IPS-15b (cell line): Measurements from ENCODE around the gene LRRC27.

Experiments used
- H3K27me3 ChIP-seq: one replicate; pipeline ENCODE4 v1.6.1; 2013; ENCODE audit warnings: low read length; ENCODE audit not compliant: control insufficient read depth, insufficient read depth
- H3K36me3 ChIP-seq: one replicate; pipeline ENCODE4 v1.6.1; 2013; ENCODE audit warnings: low read length; ENCODE audit not compliant: control insufficient read depth, insufficient read depth
- H3K4me1 ChIP-seq: one replicate; pipeline ENCODE4 v1.6.1; 2013; ENCODE audit warnings: mild to moderate bottlenecking, low read length; ENCODE audit not compliant: control insufficient read depth, insufficient read depth
- H3K4me3 ChIP-seq: one replicate; pipeline ENCODE4 v1.5.1; 2013; ENCODE audit warnings: low read depth, low read length
- H3K9ac ChIP-seq: one replicate; pipeline ENCODE4 v1.6.1; 2013; ENCODE audit warnings: low read depth, mild to moderate bottlenecking, low read length
- H3K9me3 ChIP-seq: one replicate; pipeline ENCODE4 v1.6.1; 2013; ENCODE audit warnings: mild to moderate bottlenecking, low read length; ENCODE audit not compliant: control insufficient read depth, insufficient read depth

Gene LRRC27

DNA sequence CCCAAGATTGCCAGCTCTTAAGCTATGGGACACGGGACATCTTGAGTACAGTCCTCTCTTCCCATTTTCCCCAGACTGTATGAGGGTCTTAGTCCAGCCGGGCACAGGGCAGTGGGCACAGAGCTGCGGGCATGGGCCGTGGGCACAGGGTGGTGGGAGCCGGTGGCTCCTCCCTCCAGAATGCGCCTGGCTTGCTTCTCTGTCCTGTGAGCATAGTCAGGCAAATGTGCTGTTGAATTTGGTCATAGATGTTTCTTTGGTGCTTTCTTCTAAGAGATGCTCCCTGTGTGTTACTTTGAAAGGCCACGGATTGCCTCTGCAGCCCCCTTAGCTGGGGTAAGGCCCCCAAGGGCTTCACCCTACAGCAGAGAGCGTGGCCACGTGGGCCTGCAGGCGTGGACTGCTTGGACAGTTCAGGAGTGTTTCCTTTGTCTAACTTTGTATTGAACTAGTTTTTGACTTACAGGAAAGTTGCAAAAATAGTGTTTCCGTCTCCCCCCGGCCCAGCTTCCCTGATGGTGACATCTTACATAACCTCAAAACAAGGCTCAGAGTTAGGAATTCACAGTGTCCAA is 24.7 kb downstream of the LRRC27 start:
- Histone ChIP-seq H3K36me3 (no peaks in the 10 kb centered on the region), H3K27me3 (no peaks in the 10 kb centered on the region), H3K9me3 (no peaks in the 10 kb centered on the region), H3K4me3 (no peak overlapping the region), H3K4me1 (no peaks in the 10 kb centered on the region), H3K9ac (no peak overlapping the region)

- Histone ChIP-seq H3K36me3 (no peaks in the 10 kb centered on the region), H3K27me3 (no peaks in the 10 kb centered on the region), H3K9me3 (no peaks in the 10 kb centered on the region), H3K4me3 (no peak overlapping the region), H3K9ac (no peak overlapping the region), H3K4me1 (no peaks in the 10 kb centered on the region)
These were observed 25.5 kb downstream of the LRRC27 start for GRCh38 chr10:132357286-132358058.

DNA sequence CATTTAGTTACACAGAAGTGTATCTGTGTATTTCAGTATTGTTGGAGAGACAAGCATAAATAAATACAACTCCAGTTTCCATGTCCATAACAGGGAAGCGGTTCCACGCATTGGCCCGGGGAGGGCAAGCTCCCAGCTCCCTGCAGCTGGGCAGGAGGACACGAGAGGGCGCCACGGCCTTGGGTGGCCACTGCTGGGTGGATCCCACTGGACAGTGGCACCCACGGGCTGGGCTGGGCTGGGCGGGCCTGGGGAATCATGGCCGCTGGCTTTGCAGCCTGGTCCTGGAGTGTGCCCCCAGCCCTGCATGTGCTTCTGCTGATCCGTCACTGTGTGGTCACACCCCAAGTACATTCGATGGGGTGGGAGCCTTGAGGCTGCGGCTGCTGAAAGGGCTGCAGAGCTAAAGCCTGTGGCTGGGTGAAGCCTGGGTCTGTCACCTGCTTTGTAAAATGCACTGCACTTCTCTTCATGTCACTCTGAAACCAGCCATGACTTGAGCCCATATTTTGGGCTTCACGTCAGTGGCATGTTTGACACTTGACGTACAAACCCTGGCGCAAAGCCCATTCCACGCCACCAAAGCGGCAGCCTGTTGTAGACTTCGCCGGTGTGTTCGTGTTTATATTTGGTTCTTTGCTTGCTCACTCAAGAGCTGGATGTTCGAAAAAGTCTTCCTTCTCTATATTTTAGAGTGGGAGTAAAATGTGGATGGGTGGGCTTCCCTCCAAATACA is 27.5 kb downstream of the LRRC27 start:
- H3K27me3 ChIP-seq, result no peaks in the 10 kb centered on the region
- no peaks in the 10 kb centered on the region for H3K4me1 ChIP-seq
- no peaks in the 10 kb centered on the region for H3K9me3 ChIP-seq
- no peaks in the 10 kb centered on the region for H3K36me3 ChIP-seq
- no peak overlapping the region for H3K4me3 ChIP-seq
- H3K9ac ChIP-seq, result no peak overlapping the region

DNA sequence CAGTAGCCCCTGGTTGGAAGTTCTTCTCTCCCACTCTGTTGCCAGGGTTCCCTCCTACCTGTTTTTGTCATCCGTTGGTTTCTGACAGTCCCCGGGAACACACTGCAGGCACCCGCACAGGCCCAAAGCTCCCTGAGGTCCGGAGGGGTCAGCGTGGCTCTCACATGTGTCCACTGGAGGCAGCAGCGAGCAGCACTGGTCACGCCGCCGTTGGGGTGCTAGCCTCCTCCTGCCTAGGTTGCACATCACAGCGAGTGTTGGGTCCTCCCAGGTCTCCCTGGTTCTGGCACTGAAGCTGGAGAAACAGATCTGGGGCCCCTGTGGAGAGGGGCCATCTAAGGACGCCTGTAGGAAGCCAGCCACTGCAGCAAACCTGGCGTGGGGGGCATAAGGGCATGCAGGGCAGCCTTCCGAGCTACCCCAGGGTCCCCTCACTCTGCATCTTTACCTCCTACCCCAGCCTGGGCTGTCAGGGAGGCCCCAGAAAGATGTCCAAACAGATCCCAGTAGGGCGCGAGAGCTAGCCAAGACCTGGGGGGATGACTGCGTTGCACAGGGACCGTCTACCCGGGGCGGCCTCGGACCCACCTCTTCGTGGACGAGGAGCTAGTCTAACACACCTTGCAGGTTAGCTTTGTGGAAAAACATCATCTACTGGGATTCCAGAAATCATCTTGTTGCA is 28.9 kb downstream of the LRRC27 start:
- no peaks in the 10 kb centered on the region for H3K36me3 ChIP-seq
- H3K27me3 ChIP-seq, result no peaks in the 10 kb centered on the region
- H3K9me3 ChIP-seq, result no peaks in the 10 kb centered on the region
- H3K9ac ChIP-seq, result no peak overlapping the region
- no peak overlapping the region for H3K4me3 ChIP-seq
- no peaks in the 10 kb centered on the region for H3K4me1 ChIP-seq

GRCh38 chr10:132361581-132362101 is 29.6 kb downstream of the LRRC27 start:
- H3K9me3 ChIP-seq, result no peaks in the 10 kb centered on the region
- H3K4me1 ChIP-seq, result no peaks in the 10 kb centered on the region
- H3K9ac ChIP-seq, result no peak overlapping the region
- no peaks in the 10 kb centered on the region for H3K36me3 ChIP-seq
- H3K4me3 ChIP-seq, result no peak overlapping the region
- H3K27me3 ChIP-seq, result no peaks in the 10 kb centered on the region

GRCh38 chr10:132362151-132362611 is 30.2 kb downstream of the LRRC27 start:
- Histone ChIP-seq H3K9ac (no peak overlapping the region), H3K27me3 (no peaks in the 10 kb centered on the region), H3K36me3 (no peaks in the 10 kb centered on the region), H3K4me1 (no peaks in the 10 kb centered on the region), H3K9me3 (no peaks in the 10 kb centered on the region), H3K4me3 (no peak overlapping the region)

DNA sequence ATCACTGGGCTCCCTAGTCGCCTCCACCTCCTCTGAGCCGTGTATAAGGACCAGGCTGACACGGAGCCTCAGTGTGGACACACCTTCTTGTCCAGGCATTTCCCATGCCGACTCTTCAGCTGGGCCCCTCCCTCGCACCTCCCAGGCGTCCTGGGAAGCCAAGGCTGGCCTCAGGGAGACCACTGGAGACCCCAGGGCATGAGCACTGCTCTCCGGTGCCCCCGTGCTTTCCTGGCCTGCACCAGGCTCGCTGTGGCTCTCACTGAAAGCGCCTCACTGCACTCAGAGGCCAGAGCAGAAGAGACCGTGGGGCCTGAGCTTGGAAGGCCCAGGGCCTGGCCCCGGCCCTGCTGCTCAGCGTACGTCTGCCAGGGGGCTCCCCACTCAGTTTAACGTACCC is 31.4 kb downstream of the LRRC27 start:
- Histone ChIP-seq H3K4me1 (no peaks in the 10 kb centered on the region), H3K36me3 (no peaks in the 10 kb centered on the region), H3K27me3 (no peaks in the 10 kb centered on the region), H3K9me3 (no peaks in the 10 kb centered on the region), H3K4me3 (no peak overlapping the region), H3K9ac (no peak overlapping the region)

GRCh38 chr10:132363921-132364593 is 32.1 kb downstream of the LRRC27 start:
- Histone ChIP-seq H3K4me1 (no peaks in the 10 kb centered on the region), H3K36me3 (no peaks in the 10 kb centered on the region), H3K9me3 (no peaks in the 10 kb centered on the region), H3K4me3 (no peak overlapping the region), H3K9ac (no peak overlapping the region), H3K27me3 (no peaks in the 10 kb centered on the region)

- H3K4me1 ChIP-seq, result no peaks in the 10 kb centered on the region
- H3K36me3 ChIP-seq, result no peaks in the 10 kb centered on the region
- H3K4me3 ChIP-seq, result no peak overlapping the region
- H3K27me3 ChIP-seq, result no peaks in the 10 kb centered on the region
- H3K9ac ChIP-seq, result no peak overlapping the region
- H3K9me3 ChIP-seq, result no peaks in the 10 kb centered on the region
These were observed 32.6 kb downstream of the LRRC27 start for GRCh38 chr10:132364594-132364970.

DNA sequence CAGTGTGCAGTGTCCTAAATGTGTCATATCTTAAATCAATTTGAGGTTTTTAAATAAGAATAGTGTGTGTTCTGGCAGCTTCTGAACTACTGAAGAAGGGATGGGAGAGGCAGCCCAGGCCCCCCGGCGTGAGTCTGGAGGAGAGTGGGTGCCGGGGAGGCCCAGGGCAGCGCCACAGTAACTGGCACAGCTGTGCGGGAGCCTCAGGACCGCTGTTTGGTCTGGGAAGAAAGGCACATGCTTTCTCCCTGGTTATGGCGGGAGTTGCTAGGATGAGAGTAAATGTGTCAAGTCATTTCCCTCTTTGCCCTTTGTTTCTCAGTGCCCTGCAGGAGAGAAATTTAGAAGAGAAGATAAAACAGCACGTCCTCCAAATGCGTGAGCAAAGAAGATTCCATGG is 33.1 kb downstream of the LRRC27 start:
- Histone ChIP-seq H3K9ac (no peak overlapping the region), H3K4me1 (no peaks in the 10 kb centered on the region), H3K27me3 (no peaks in the 10 kb centered on the region), H3K9me3 (no peaks in the 10 kb centered on the region), H3K4me3 (no peak overlapping the region), H3K36me3 (no peaks in the 10 kb centered on the region)

DNA sequence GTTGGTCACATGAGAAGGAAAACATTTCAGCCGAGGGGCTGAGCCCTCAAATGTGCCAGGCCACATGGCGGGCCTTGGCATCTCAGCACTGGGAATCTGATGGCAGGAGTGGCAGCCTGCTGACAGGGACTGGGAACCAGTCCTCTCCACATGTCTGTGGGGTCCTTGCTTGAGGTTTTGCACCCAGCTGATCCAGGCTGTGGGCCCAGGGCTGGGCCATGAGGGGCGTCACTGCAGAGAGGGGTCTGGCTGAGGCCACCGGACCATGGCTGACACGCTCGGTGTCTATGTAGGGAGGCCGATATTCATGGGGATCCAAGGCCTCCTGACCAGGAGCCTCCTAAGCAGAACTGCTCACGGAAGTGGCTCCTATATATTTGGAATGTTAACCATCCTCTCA is 34.0 kb downstream of the LRRC27 start:
- Histone ChIP-seq H3K36me3 (no peaks in the 10 kb centered on the region), H3K27me3 (no peaks in the 10 kb centered on the region), H3K4me1 (no peaks in the 10 kb centered on the region), H3K4me3 (no peak overlapping the region), H3K9me3 (no peaks in the 10 kb centered on the region), H3K9ac (no peak overlapping the region)
